22Rv1 (cell line): ENCODE data around the gene UCP3.

Source experiments
- H3K27ac ChIP-seq: fragments of 450-650 bp; 2 replicates; pipeline ENCODE4 v1.5.1; 2017
- CTCF ChIP-seq: fragments of 450-650 bp; IDR thresholded peaks from 2 replicates; pipeline ENCODE4 v1.5.1; 2017; ENCODE audit warnings: mild to moderate bottlenecking
- ZFX ChIP-seq: fragments of 450-650 bp; IDR thresholded peaks from 2 replicates; pipeline ENCODE4 v1.6.1; 2017; ENCODE audit warnings: antibody characterized with exemption, borderline replicate concordance

The UCP3 gene

GRCh38 chr11:73961321-73961720 is 47.6 kb downstream of the UCP3 start:
- TF ChIP-seq CTCF (no peak), ZFX (no peak)
- H3K27ac ChIP-seq = no peak overlapping the region

GRCh38 chr11:73958521-73959141 is 50.3 kb downstream of the UCP3 start:
- no peak overlapping the region for H3K27ac ChIP-seq

DNA sequence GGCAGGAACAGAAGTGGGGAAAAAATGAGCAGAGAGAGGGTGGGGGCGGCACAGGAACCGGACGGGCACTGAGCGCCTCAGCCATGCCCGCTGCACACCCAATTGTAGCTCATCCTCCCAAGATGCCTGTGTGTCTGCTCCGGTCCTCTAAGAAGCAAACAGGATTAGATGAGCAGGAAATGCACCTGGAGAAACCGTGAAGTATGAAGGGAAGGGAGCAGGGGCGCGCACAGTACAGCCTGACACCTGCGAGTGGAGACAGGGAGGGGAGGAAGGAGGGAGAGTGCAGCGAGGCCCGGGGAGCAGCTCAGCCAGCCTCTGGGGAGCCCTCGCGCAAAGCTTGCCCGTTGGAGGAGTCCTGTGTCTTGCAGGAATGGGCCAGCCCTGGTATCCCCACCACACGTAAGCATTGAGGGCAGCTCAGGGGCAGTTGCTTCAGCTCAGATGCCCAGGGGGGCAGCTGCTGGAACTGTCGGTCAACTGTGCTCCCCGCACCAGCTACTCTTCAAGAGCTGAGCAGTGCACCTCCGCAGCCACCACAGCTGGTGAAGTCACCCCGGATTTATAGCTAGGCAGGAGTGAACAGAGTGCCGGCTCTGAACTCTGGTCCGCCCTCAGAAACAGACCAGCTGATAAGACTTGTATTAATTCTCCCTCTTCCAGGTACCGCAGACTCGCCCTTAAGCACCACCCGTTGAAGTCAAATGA is 51.1 kb downstream of the UCP3 start:
- TF ChIP-seq ZFX (no peak), CTCF (no peak)
- H3K27ac ChIP-seq = no peak overlapping the region

More at GRCh38 chr11:73958521-73959141, 50.3 kb downstream of the UCP3 start:
- no peak for TF ChIP-seq ZFX
- TF ChIP-seq CTCF = no peak

DNA sequence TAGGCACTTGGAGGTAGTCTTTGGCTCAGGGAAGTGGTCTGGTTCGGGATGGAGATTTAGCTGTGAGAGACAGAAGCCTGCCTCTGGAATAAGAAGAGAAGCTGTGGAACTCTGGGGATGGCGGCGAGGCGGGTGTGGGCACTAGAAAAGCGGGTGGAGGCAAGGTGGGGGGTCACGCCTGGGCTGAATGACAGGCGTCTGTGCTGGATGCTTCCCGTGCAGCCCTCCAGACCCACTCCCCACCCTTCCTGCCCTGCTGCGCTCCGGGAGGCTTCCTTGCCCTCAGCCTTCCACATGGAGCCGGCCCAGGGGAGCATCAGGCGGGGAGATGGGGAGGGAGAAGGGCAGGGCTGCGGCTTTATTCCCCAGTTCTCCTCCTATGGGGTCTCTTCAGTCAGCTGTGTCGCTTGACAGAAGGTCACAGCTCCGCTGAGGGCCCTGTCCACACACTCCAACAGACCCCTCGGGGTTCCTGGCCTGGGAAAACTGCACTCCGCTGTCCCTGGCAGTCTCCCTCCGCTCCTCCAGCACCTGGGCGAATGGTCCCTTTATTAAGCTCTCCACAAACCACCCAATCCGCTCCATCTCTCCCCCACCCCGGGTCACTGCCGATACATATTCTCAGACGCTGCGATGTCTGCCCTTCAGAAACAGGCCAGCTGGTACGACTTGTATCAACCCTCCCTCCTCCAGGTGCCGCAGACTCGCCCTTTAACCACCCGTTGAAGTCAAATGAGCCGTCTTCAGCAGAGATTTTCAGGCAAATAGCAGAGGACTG is 51.8 kb downstream of the UCP3 start:
- no peak overlapping the region for H3K27ac ChIP-seq
- TF ChIP-seq CTCF (no peak), ZFX (no peak)

GRCh38 chr11:73951797-73952196 is 57.1 kb downstream of the UCP3 start:
- TF ChIP-seq CTCF = no peak
- TF ChIP-seq ZFX = no peak
- H3K27ac ChIP-seq = no peak overlapping the region

GRCh38 chr11:73950869-73951710 is 57.8 kb downstream of the UCP3 start, which contains the start of gene DNAJB13:
DNAJB13 (plus strand) TSS chr11:73951026; CDS start chr11:73951070, 44 bp downstream.
- TF ChIP-seq ZFX (no peak), CTCF (no peak)
- H3K27ac ChIP-seq = no peak within 1 kb of the TSS
